22Rv1 (cell line): ENCODE results near the gene IFT43.

ENCODE experiments used
- H3K27ac ChIP-seq: fragments of 450-650 bp; 2 replicates; pipeline ENCODE4 v1.5.1; 2017
- ZFX ChIP-seq: fragments of 450-650 bp; IDR thresholded peaks from 2 replicates; pipeline ENCODE4 v1.6.1; 2017; ENCODE audit warnings: antibody characterized with exemption, borderline replicate concordance
- TF ChIP-seq, protein P1 (sequence below): fragments of 450-650 bp; IDR thresholded peaks from 2 replicates; pipeline ENCODE4 v1.5.1; 2017; ENCODE audit warnings: mild to moderate bottlenecking

Gene IFT43

DNA sequence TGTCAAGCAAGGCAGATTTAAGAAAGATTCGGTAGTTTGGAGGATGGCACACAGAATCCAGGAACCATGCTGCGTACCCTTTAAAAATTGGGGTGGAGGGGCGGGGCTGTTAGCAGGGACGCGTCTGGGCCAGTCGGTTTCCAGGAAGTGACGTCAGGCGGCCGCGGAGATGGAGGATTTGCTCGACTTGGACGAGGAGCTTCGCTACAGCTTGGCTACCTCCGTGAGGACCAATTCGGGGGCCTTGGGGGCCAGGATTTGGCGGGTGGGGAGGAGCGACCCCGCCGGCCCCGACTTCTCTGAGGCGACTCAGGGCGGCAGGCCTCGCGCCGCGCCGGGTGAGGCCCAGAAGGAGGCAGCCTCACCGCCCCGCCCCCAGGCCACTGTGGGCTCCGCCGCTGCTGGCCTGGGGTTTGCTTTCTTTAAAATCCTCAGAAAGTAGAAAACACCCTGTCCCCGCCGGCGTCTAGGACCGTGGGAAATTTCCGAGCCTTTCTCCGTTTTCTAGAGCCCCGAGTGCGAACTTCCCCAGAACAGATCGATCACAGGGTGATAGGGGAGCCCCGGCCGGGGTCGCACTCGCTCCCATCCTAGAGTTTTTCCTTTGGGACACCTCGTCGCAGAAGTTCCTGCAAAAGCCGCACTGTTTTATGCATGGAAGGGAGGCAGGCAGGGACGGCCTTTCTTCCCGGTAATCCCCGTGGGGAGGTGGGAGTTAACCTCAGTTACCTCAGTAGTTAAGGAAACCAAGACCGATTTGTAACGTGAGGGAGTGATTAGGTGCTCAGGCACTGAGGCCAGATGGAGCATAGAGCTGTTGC is at the start of gene IFT43:
IFT43 (plus strand) TSS at position 146 of the 821 bp plus-strand sequence; CDS start at position 170, 24 bp downstream.
- TF ChIP-seq, protein P1, sequence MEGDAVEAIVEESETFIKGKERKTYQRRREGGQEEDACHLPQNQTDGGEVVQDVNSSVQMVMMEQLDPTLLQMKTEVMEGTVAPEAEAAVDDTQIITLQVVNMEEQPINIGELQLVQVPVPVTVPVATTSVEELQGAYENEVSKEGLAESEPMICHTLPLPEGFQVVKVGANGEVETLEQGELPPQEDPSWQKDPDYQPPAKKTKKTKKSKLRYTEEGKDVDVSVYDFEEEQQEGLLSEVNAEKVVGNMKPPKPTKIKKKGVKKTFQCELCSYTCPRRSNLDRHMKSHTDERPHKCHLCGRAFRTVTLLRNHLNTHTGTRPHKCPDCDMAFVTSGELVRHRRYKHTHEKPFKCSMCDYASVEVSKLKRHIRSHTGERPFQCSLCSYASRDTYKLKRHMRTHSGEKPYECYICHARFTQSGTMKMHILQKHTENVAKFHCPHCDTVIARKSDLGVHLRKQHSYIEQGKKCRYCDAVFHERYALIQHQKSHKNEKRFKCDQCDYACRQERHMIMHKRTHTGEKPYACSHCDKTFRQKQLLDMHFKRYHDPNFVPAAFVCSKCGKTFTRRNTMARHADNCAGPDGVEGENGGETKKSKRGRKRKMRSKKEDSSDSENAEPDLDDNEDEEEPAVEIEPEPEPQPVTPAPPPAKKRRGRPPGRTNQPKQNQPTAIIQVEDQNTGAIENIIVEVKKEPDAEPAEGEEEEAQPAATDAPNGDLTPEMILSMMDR: no peak
- no peak for TF ChIP-seq ZFX
- H3K27ac ChIP-seq: peak within 1 kb of the TSS; percentile 62

DNA sequence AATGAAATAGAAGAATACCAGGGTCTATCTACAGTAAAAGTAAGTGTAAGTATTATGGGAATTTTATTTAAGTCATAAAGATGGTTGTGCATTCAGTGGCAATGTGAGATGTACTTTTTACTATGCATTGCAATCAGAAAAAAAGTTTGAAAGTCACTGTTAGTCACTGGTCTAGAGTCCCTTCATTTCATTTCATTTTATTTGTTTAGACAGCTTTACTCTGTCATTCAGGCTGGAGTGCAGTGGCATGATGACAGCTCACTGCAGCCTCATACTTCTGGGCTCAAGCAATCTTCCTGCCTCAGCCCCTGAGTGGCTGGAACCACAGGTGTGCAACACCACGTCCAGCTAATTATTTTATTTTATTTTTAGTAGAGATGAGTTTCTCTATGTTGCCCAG is 46.4 kb upstream of the IFT43 start:
- TF ChIP-seq, protein P1: no peak
- no peak for TF ChIP-seq ZFX
- H3K27ac ChIP-seq: no peak overlapping the region

DNA sequence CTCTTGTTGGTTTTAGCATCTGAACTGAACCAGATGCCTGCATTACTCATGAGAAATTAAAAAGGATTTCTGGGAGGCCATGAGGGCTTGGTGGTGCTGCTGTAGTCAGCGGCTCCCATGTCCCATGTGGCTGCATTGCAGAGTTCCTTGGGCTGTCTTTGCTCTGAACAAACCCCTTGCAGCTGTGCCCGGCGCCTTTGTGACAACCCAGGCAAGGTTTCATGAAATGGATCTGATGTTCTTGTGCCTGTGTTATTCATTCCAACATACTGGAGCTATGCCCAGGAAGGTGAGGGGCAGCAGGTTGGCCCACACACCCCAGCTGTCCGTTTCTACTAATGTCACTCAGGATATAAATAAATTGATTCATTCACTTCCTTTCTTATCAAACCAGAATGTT is 44.5 kb upstream of the IFT43 start:
- no peak for TF ChIP-seq ZFX
- TF ChIP-seq, protein P1: no peak
- no peak overlapping the region for H3K27ac ChIP-seq

- TF ChIP-seq ZFX: no peak
- TF ChIP-seq, protein P1: no peak
- no peak overlapping the region for H3K27ac ChIP-seq
Measured at GRCh38 chr14:75944607-75945241, 40.8 kb upstream of the IFT43 start.

DNA sequence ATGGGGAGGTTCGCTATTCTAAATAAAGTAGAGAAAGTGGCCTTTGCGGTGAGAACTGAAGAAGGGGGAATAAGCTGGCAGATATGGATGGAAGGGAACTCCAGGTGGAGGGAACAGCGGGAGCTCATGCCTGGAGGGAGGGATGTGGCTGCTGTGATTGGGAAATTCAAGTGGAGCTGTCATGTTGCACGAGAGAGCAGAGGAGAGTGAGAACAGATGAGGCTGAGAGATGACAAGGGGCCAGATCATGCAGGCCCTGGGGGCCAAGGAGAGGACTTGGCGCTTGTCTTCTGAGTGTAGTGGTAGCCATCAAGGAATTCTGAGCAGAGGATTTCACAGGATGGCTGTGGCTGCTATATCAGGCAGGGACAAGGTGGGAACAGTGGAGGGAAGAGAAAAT is 38.8 kb upstream of the IFT43 start:
- TF ChIP-seq ZFX: no peak
- TF ChIP-seq, protein P1: no peak

DNA sequence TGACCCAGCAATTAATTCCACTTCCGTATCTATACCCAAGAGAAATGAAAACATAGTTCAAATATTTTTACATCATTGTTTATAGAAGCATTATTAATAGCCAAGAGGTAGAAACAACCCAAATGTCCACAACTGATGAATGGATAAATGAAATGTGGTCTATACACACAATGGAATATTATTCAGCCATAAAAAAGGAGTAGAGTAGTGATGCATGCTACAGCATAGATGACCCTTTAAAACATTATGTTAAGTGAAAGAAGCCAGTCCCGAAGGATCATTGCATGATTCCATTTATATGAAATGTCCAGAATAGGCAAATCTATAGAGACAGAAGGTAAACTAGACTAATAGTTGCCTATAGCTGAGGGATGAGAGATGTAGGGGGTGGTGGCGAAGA is 33.1 kb upstream of the IFT43 start:
- H3K27ac ChIP-seq: no peak overlapping the region
- no peak for TF ChIP-seq ZFX
- TF ChIP-seq, protein P1: no peak

More for the DNA sequence above, 38.8 kb upstream of the IFT43 start:
- H3K27ac ChIP-seq: no peak overlapping the region

- no peak overlapping the region for H3K27ac ChIP-seq
- TF ChIP-seq, protein P1: no peak
Measured at GRCh38 chr14:75959031-75959430, 26.5 kb upstream of the IFT43 start.
